SK-N-SH (cell line): ENCODE data around the gene WWTR1. TPM values are rescaled to one million over a fixed set of nuclear protein-coding genes. Genes with fewer than 3 reads are reported as not detected.

Experiments used
- CTCF ChIA-PET: fragments of 300-600, 350-600 bp; formaldehyde crosslinking; extraction: SDS; loops from one replicate; lab custom pipeline; 2021; lab: Yijun Ruan, JAX
- POLR2A ChIA-PET: fragments of 350-600 bp; sonication (Branson Sonifier 250); formaldehyde crosslinking; extraction: SDS; loops from one replicate; lab custom pipeline; 2020; ENCODE audit warnings: antibody characterized with exemption, inconsistent platforms; lab: Yijun Ruan, JAX
- DNase-seq: peaks from one replicate; pipeline ENCODE4 v3.0.0; 2012
- H2AFZ ChIP-seq: fragments of 200-600 bp; sonication (generic); 2 replicates; pipeline ENCODE4 v1.8.1; 2016; ENCODE audit warnings: antibody characterized with exemption, mild to moderate bottlenecking, low read depth
- H3F3A ChIP-seq: fragments of 200-600 bp; sonication (generic); replicated peaks from 2 replicates; pipeline ENCODE3; 2016; ENCODE audit warnings: antibody characterized with exemption, mild to moderate bottlenecking; ENCODE audit not compliant: insufficient read depth
- H3K27ac ChIP-seq, 2 experiments: fragments of 200-500 bp in 1 of 2; fragments of 200-600 bp in 1 of 2; sonication (Bioruptor generic) in 1 of 2; sonication (generic), shearing (Covaris generic) in 1 of 2; 2 replicates each; pipeline versions ENCODE4 v1.5.1 to v1.6.1; 2014 to 2016; ENCODE audit warnings: low read depth in 2 of 2, inconsistent platforms in 1 of 2, low read length in 1 of 2, mild to moderate bottlenecking in 1 of 2, mixed read lengths in 1 of 2
- H3K27me3 ChIP-seq: fragments of 200-600 bp; sonication (generic), shearing (Covaris generic); 2 replicates; pipeline ENCODE4 v1.6.1; 2016; ENCODE audit warnings: mixed run types; ENCODE audit not compliant: insufficient read depth
- H3K36me3 ChIP-seq, 2 experiments: fragments of 200-500 bp in 1 of 2; fragments of 200-600 bp in 1 of 2; sonication (Bioruptor generic) in 1 of 2; sonication (generic) in 1 of 2; replicated peaks in 1 of 2; 2 replicates each; pipeline versions ENCODE3 to v1.5.1; 2014 to 2016; ENCODE audit warnings: low read length in 1 of 2, mild to moderate bottlenecking in 1 of 2; ENCODE audit not compliant: insufficient read depth in 2 of 2, control insufficient read depth in 1 of 2
- H3K4me1 ChIP-seq, 2 experiments: fragments of 200-500 bp in 1 of 2; fragments of 200-600 bp in 1 of 2; sonication (Bioruptor generic) in 1 of 2; sonication (generic), shearing (Covaris generic) in 1 of 2; 2 replicates each; pipeline versions ENCODE4 v1.5.1 to v1.6.1; 2014 to 2016; ENCODE audit warnings: low read depth in 1 of 2, low read length in 1 of 2, mixed run types in 1 of 2; ENCODE audit not compliant: insufficient read depth in 2 of 2, control insufficient read depth in 1 of 2
- H3K4me2 ChIP-seq: fragments of 200-600 bp; sonication (generic), shearing (Covaris generic); 2 replicates; pipeline ENCODE4 v1.6.1; 2017; ENCODE audit warnings: mixed run types
- H3K4me3 ChIP-seq, 2 experiments: fragments of 200-500 bp in 1 of 2; fragments of 200-600 bp in 1 of 2; sonication (Bioruptor generic) in 1 of 2; sonication (generic), shearing (Covaris generic) in 1 of 2; 2 replicates each; pipeline versions ENCODE4 v1.5.1 to v1.8.1; 2014 to 2016; ENCODE audit warnings: low read depth in 2 of 2, inconsistent platforms in 1 of 2, low read length in 1 of 2, mild to moderate bottlenecking in 1 of 2, mixed read lengths in 1 of 2, moderate library complexity in 1 of 2
- H3K79me2 ChIP-seq: fragments of 200-600 bp; sonication (generic); 2 replicates; pipeline ENCODE4 v1.8.1; 2017; ENCODE audit warnings: mild to moderate bottlenecking; ENCODE audit not compliant: insufficient read depth
- H3K9ac ChIP-seq: fragments of 200-600 bp; sonication (generic); 2 replicates; pipeline ENCODE4 v1.6.1; 2017; ENCODE audit warnings: mixed run types
- H3K9me2 ChIP-seq: fragments of 200-600 bp; sonication (generic); 2 replicates; pipeline ENCODE4 v1.6.1; 2017; ENCODE audit warnings: mixed run types
- H3K9me3 ChIP-seq: fragments of 200-600 bp; sonication (generic); 2 replicates; pipeline ENCODE4 v1.6.1; 2017; ENCODE audit warnings: mixed run types, mild to moderate bottlenecking, moderate library complexity
- H4K20me1 ChIP-seq: fragments of 200-600 bp; sonication (generic); 2 replicates; pipeline ENCODE4 v1.6.1; 2017; ENCODE audit warnings: mild to moderate bottlenecking, mixed run types; ENCODE audit not compliant: insufficient read depth
- CHD2 ChIP-seq: fragments of 150-350 bp; IDR thresholded peaks from 2 replicates; pipeline ENCODE4 v1.6.1; 2018; ENCODE audit warnings: low read length; ENCODE audit not compliant: partially characterized antibody
- CTCF ChIP-seq: fragments of 200-600 bp; sonication (generic); IDR thresholded peaks from 2 replicates; pipeline ENCODE4 v1.6.1; 2017; ENCODE audit warnings: antibody characterized with exemption, mild to moderate bottlenecking, moderate library complexity
- FOXM1 ChIP-seq: IDR thresholded peaks from 2 replicates; pipeline ENCODE4 v1.4.0; 2012; ENCODE audit warnings: low read depth, mild to moderate bottlenecking
- IRF3 ChIP-seq: fragments of 150-350 bp; IDR thresholded peaks from 2 replicates; pipeline ENCODE4 v1.6.1; 2016; ENCODE audit warnings: mild to moderate bottlenecking, low read depth, low read length
- MXI1 ChIP-seq: IDR thresholded peaks from 2 replicates; pipeline ENCODE4 v1.6.1; 2012; ENCODE audit warnings: mild to moderate bottlenecking, low read depth, low read length, improper control_type of control experiment
- POLR2AphosphoS5 ChIP-seq: IDR thresholded peaks from 2 replicates; pipeline ENCODE4 v1.6.1; 2012; ENCODE audit warnings: low read depth, low read length
- RAD21 ChIP-seq: IDR thresholded peaks from 2 replicates; pipeline ENCODE4 v1.6.1; 2012; ENCODE audit warnings: mild to moderate bottlenecking, low read length
- RFX5 ChIP-seq: IDR thresholded peaks from 2 replicates; pipeline ENCODE4 v1.6.1; 2012; ENCODE audit warnings: mild to moderate bottlenecking, improper control_type of control experiment, low read length
- SMC3 ChIP-seq: IDR thresholded peaks from 2 replicates; pipeline ENCODE4 v1.6.1; 2012; ENCODE audit warnings: low read depth, low read length, improper control_type of control experiment
- TAF1 ChIP-seq: IDR thresholded peaks from 2 replicates; pipeline ENCODE4 v1.6.1; 2012; ENCODE audit warnings: low read depth, mild to moderate bottlenecking, low read length, moderate library complexity, borderline replicate concordance
- TCF12 ChIP-seq: IDR thresholded peaks from 2 replicates; pipeline ENCODE4 v1.4.0; 2012
- USF2 ChIP-seq: fragments of 150-350 bp; IDR thresholded peaks from 2 replicates; pipeline ENCODE4 v1.6.1; 2017; ENCODE audit warnings: antibody characterized with exemption, low read length, low read depth, borderline replicate concordance
- ZBTB33 ChIP-seq: IDR thresholded peaks from 2 replicates; pipeline ENCODE4 v1.4.0; 2012; ENCODE audit warnings: low read depth, borderline replicate concordance
- WGBS: methylation state at CpG from one replicate; pipeline ENCODE4 v1.1.6; 2017; ENCODE audit warnings: low lambda C conversion rate; 5-methylcytosine and 5-hydroxymethylcytosine counted together
- polyA plus RNA-seq, 3 experiments: library from polyadenylated mRNA; depleted of rRNA; stranded (reverse); fragments of >200 nt; gene quantifications; 2 replicates each; pipeline ENCODE4 v1.2.3, GENCODE V29; 2012

Gene WWTR1
- polyA plus RNA-seq, 1 of the 3 experiments (the other 2 are of a cell fraction): 60.6 TPM

GRCh38 chr3:149490260-149490971, 167.4 kb downstream of the WWTR1 start:
- H3K27ac ChIP-seq: no peak overlapping the region
- H4K20me1 ChIP-seq: no peaks in the 10 kb centered on the region
- H3K9me2 ChIP-seq: no peaks in the 10 kb centered on the region
- H3K4me2 ChIP-seq: no peak overlapping the region
- TF ChIP-seq CHD2 (no peak), FOXM1 (no peak), RFX5 (no peak), TCF12 (no peak), TAF1 (no peak), POLR2AphosphoS5 (no peak), IRF3 (no peak), ZBTB33 (no peak), RAD21 (no peak)
- TF ChIP-seq, all 33 proteins: peak for 0
- Histone ChIP-seq H3F3A (peaks cover 7% of the 10 kb centered on the region), H3K79me2 (no peaks in the 10 kb centered on the region), H3K4me1 (peaks cover 0 to 4% of the 10 kb centered on the region in 2 experiments; a peak in 2 of 4 replicates), H2AFZ (no peak overlapping the region), H3K9me3 (no peaks in the 10 kb centered on the region), H3K27me3 (no peaks in the 10 kb centered on the region), H3K36me3 (no peaks in the 10 kb centered on the region), H3K9ac (no peak overlapping the region), H3K4me3 (no peak overlapping the region)
- DNase-seq: no peak
- ChIA-PET CTCF (interaction anchor here (0.7 to 2.3 kb wide), 9 partner anchors 10 to 370 kb away, joined by 3 to 13 read pairs (median 4); no protein-coding TSS in a partner anchor), POLR2A (no interaction called here)

GRCh38 chr3:149489060-149489690, 168.7 kb downstream of the WWTR1 start:
- H3K36me3 ChIP-seq: no peaks in the 10 kb centered on the region
- no peak overlapping the region for H3K9ac ChIP-seq
- peak; percentile 44 for DNase-seq
- CTCF ChIA-PET: interaction anchor here (0.8 to 2.3 kb wide), 7 partner anchors 8 to 276 kb away, joined by 3 to 13 read pairs (median 3); no protein-coding TSS in a partner anchor
- no peaks in the 10 kb centered on the region for H3K9me2 ChIP-seq
- H3F3A ChIP-seq: no peaks in the 10 kb centered on the region
- no peaks in the 10 kb centered on the region for H4K20me1 ChIP-seq
- H3K27me3 ChIP-seq: no peaks in the 10 kb centered on the region
- H3K4me3 ChIP-seq: no peak overlapping the region
- WGBS: 63% methylated on average over 6 of the region's 6 CpGs
- H3K4me2 ChIP-seq: no peak overlapping the region
- no peak for TF ChIP-seq TCF12
- no peak for TF ChIP-seq USF2
- peak; percentile 37; the same call in 1 of the 2 replicates for TF ChIP-seq SMC3
- no peak for TF ChIP-seq MXI1
- TF ChIP-seq CTCF: peak; percentile 69
- peak; percentile 54 for TF ChIP-seq RAD21
- no peak for TF ChIP-seq CHD2
- no peak overlapping the region for H2AFZ ChIP-seq
- POLR2A ChIA-PET: no interaction called here
- no peaks in the 10 kb centered on the region for H3K9me3 ChIP-seq
- no peaks in the 10 kb centered on the region; a peak in 1 of 4 replicates for H3K4me1 ChIP-seq
- H3K27ac ChIP-seq: no peak overlapping the region
- no peaks in the 10 kb centered on the region for H3K79me2 ChIP-seq
